ENCODE data around the gene RTKN2.

Gene RTKN2

GRCh38 chr10:62205750-62206399 is 62.8 kb downstream of the RTKN2 start:
- DNase-seq, result no peak

- DNase-seq, result no peak
Measured at GRCh38 chr10:62199584-62199983, 69.1 kb downstream of the RTKN2 start.

GRCh38 chr10:62196528-62196927 is 72.1 kb downstream of the RTKN2 start:
- no peak for DNase-seq

GRCh38 chr10:62195675-62195926 is 73.0 kb downstream of the RTKN2 start:
- DNase-seq, result no peak

GRCh38 chr10:62194924-62195674 is 73.5 kb downstream of the RTKN2 start:
- DNase-seq, result no peak

GRCh38 chr10:62193479-62193878 is 75.2 kb downstream of the RTKN2 start:
- no peak for DNase-seq

- no peak for DNase-seq
Measured at GRCh38 chr10:62189131-62189530, 79.5 kb downstream of the RTKN2 start.

- no peak for DNase-seq
Measured at GRCh38 chr10:62188021-62188616, 80.5 kb downstream of the RTKN2 start.

GRCh38 chr10:62186999-62187675 is 81.5 kb downstream of the RTKN2 start:
- no peak for DNase-seq

- DNase-seq, result no peak
Measured at GRCh38 chr10:62185919-62186692, 82.5 kb downstream of the RTKN2 start.

- no peak for DNase-seq
Measured at GRCh38 chr10:62183857-62184795, 84.5 kb downstream of the RTKN2 start.

GRCh38 chr10:62183442-62183841 is 85.2 kb downstream of the RTKN2 start:
- DNase-seq, result peak; percentile 26

- no peak for DNase-seq
Measured at GRCh38 chr10:62182595-62182994, 86.0 kb downstream of the RTKN2 start.

GRCh38 chr10:62182171-62182570 is 86.5 kb downstream of the RTKN2 start:
- DNase-seq, result no peak

GRCh38 chr10:62180677-62181076 is 88.0 kb downstream of the RTKN2 start:
- DNase-seq, result no peak

GRCh38 chr10:62178568-62178967 is 90.1 kb downstream of the RTKN2 start:
- DNase-seq, result no peak

- no peak for DNase-seq
Measured at GRCh38 chr10:62177111-62177510, 91.5 kb downstream of the RTKN2 start.

GRCh38 chr10:62175251-62175650 is 93.4 kb downstream of the RTKN2 start:
- DNase-seq, result no peak

- no peak for DNase-seq
Measured at GRCh38 chr10:62172465-62172864, 96.2 kb downstream of the RTKN2 start.

GRCh38 chr10:62171791-62172190 is 96.9 kb downstream of the RTKN2 start:
- DNase-seq, result no peak

GRCh38 chr10:62170732-62171131 is 97.9 kb downstream of the RTKN2 start:
- no peak for DNase-seq

Measured in activated CD8-positive, alpha-beta memory T cell treated with anti-CD3 and anti-CD28 coated beads, Interleukin-2, amount 50 U/mL, for 4 hours (primary cell).